PFSK-1 (cell line): Measurements from ENCODE around the gene EFCAB11.

Experiments
- FOXP2 ChIP-seq: optimal IDR thresholded peaks from 2 replicates; pipeline ENCODE3; 2011; ENCODE audit warnings: borderline replicate concordance, control low read depth, inconsistent platforms; ENCODE audit not compliant: insufficient read depth; ENCODE audit errors: extremely low read length, extremely low read depth
- POLR2AphosphoS5 ChIP-seq: IDR thresholded peaks from 2 replicates; pipeline ENCODE4 v1.6.1; 2012; ENCODE audit warnings: low read depth, mild to moderate bottlenecking, control low read depth, low read length, moderate library complexity
- SIN3A ChIP-seq: IDR thresholded peaks from 2 replicates; pipeline ENCODE4 v1.6.1; 2012; ENCODE audit warnings: mild to moderate bottlenecking, low read length, moderate library complexity, borderline replicate concordance; ENCODE audit not compliant: insufficient read depth
- TAF1 ChIP-seq: IDR thresholded peaks from 2 replicates; pipeline ENCODE4 v1.6.1; 2012; ENCODE audit warnings: low read length, control low read depth, borderline replicate concordance; ENCODE audit not compliant: insufficient read depth
- TF ChIP-seq, protein P1 (sequence below), 2 experiments: IDR thresholded peaks; 2 replicates each; pipeline versions ENCODE4 v1.6.1 to v1.8.0; 2011 to 2012; ENCODE audit warnings: low read depth in 2 of 2, low read length in 2 of 2, control low read depth in 1 of 2, inconsistent platforms in 1 of 2, mild to moderate bottlenecking in 1 of 2, moderate library complexity in 1 of 2; ENCODE audit not compliant: insufficient read depth in 1 of 2

The EFCAB11 gene

DNA sequence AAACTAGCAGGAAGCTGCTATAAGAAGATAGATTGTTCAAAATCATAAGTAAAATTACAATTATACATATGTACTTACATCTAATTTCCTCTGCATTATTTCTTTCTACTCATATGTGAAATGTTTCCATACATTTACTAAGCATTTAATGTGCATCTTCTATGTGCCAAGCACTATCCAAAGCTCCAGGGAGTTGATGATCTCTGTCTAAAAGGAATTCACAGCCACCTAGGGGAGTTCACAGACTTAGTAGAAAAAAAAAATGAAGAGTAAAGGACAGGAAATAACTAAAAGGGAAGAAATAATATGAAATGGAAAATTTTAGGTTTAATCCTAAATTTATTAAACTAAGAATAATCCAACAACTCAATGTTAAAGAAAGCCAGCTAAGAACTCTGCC lies 91.7 kb downstream of the EFCAB11 start:
- TF ChIP-seq TAF1 = no peak
- TF ChIP-seq SIN3A = no peak
- no peak for TF ChIP-seq FOXP2
- TF ChIP-seq, protein P1, sequence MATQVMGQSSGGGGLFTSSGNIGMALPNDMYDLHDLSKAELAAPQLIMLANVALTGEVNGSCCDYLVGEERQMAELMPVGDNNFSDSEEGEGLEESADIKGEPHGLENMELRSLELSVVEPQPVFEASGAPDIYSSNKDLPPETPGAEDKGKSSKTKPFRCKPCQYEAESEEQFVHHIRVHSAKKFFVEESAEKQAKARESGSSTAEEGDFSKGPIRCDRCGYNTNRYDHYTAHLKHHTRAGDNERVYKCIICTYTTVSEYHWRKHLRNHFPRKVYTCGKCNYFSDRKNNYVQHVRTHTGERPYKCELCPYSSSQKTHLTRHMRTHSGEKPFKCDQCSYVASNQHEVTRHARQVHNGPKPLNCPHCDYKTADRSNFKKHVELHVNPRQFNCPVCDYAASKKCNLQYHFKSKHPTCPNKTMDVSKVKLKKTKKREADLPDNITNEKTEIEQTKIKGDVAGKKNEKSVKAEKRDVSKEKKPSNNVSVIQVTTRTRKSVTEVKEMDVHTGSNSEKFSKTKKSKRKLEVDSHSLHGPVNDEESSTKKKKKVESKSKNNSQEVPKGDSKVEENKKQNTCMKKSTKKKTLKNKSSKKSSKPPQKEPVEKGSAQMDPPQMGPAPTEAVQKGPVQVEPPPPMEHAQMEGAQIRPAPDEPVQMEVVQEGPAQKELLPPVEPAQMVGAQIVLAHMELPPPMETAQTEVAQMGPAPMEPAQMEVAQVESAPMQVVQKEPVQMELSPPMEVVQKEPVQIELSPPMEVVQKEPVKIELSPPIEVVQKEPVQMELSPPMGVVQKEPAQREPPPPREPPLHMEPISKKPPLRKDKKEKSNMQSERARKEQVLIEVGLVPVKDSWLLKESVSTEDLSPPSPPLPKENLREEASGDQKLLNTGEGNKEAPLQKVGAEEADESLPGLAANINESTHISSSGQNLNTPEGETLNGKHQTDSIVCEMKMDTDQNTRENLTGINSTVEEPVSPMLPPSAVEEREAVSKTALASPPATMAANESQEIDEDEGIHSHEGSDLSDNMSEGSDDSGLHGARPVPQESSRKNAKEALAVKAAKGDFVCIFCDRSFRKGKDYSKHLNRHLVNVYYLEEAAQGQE (IDR thresholded peaks at IDR 0.05; ENCODE audit: insufficient read depth in 1 of 2, low read depth in 2 of 2, low read length in 2 of 2) = no peak
- TF ChIP-seq POLR2AphosphoS5 = no peak

DNA sequence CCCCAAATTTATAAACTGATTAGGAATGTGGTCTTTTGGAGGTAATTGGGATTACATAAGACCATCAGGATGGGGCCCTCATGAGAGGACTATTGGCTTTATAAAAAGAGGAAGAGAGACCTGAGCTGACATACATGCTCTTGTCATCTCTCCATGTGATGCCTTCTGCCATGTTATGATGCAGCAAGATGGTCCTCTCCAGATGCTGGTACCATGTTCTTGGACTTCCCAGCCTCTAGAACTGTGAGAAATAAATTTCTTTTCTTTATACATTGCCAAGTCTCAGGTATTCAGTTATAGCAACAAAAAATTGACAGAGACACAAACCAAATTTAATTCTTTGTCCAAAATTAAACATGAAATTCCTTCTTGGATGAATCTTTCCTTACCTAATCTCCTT lies 92.9 kb downstream of the EFCAB11 start:
- TF ChIP-seq, protein P1 (IDR thresholded peaks at IDR 0.05; ENCODE audit: insufficient read depth in 1 of 2, low read depth in 2 of 2, low read length in 2 of 2) = no peak
- TF ChIP-seq SIN3A = no peak
- no peak for TF ChIP-seq FOXP2

DNA sequence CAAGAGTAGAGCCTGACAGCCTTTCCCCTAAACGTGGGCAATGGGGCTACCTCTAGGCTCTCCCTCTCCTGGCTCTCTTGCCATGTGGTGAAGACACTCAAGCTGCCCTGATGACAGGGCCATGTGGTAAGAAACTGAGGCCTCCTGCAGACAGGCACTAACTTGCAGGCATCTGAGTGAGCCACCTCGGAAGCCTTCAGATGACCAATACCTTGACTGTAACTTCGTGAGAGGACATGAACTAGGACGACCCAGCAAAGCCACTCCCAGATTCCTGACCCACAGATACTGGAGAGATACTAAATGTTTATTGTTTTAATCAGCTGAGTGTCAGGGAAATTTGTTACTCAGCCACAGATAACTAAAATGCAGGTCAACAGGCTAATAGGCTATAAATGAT lies 96.4 kb downstream of the EFCAB11 start:
- TF ChIP-seq SIN3A (no peak), TAF1 (no peak)

DNA sequence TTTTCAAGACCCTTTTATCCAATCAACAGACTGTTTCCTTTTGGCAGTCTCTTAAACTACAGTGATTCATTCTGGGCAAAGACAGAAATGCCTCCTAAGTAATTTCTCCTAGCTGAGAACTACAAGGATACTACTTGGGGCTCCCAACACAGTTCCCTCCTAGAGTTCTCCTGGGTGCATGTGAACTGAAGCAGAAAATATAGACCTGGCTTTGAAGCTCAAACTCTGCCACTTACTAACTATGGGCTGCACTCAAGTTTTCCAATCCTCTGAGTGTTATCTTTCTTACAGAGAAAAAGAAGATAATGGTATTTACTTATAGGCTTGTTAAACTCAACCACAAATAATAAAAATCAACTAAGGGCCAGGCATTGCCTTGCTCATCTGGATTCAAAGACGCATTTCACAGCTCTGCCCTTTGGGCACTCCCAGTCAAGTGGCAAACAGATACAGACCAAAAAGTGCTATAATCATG lies 97.6 kb downstream of the EFCAB11 start:
- TF ChIP-seq SIN3A = no peak
- TF ChIP-seq TAF1 = no peak
- no peak for TF ChIP-seq POLR2AphosphoS5
- no peak for TF ChIP-seq FOXP2
- TF ChIP-seq, protein P1 (IDR thresholded peaks at IDR 0.05; ENCODE audit: insufficient read depth in 1 of 2, low read depth in 2 of 2, low read length in 2 of 2) = no peak

DNA sequence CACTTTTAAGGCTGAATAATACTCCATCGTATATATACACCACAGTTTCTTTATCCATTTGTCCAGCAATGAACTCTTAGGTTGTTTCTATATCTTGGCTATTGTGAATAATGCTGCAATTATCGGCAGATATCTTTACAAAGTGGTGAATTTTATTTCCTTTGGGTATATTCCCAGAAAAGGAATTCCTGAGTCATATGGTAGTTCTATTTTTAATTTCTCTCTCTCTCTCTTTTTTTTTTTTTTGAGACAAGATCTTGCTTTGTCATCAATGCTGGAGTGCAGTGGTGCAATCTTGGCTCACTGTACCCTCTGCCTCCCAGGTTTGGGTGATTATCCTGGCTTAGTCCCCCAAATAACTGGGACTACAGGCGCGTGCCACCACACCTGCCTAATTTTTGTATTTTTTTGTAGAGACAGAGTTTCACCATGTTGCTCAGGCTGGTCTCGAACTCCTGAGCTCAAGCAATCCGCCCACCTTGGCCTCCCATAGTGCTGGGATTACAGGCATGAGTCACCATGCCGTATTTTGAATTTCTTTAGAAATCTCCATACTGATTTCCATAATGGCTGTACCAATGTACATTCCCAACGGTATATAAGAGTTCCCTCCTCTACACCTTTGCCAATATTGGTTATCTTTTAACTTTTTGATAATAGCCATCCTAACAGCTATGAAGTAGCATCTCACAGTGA lies 98.4 kb downstream of the EFCAB11 start:
- TF ChIP-seq FOXP2 = no peak
- no peak for TF ChIP-seq TAF1
- no peak for TF ChIP-seq SIN3A
- no peak for TF ChIP-seq POLR2AphosphoS5
- TF ChIP-seq, protein P1 (IDR thresholded peaks at IDR 0.05; ENCODE audit: insufficient read depth in 1 of 2, low read depth in 2 of 2, low read length in 2 of 2) = no peak
